KBM-7 (cell line): Measurements from ENCODE around the gene TLR3.

Source experiments
- DNase-seq: peaks from one replicate; pipeline ENCODE4 v3.0.0-alpha.2; 2015
- in situ Hi-C: fragments of 300-500 bp; cut with MboI; formaldehyde crosslinking; loops from 2 replicates; pipeline ENCODE4 v1.14.3; 2020; ENCODE audit warnings: low sequenced_read_pairs, low pct_unique_long_range_greater_than_20kb, mixed read lengths

TLR3 gene

GRCh38 chr4:186097386-186097785 lies 28.4 kb downstream of the TLR3 start:
- no peak for DNase-seq

GRCh38 chr4:186102931-186103330 lies 34.0 kb downstream of the TLR3 start:
- no peak for DNase-seq
- in situ Hi-C loops, result no loop called here

More at GRCh38 chr4:186097386-186097785, 28.4 kb downstream of the TLR3 start:
- in situ Hi-C loops, result no loop called here

- DNase-seq, result peak; percentile 62
- in situ Hi-C loops, result no loop called here
Observed at GRCh38 chr4:186104114-186104889, 35.3 kb downstream of the TLR3 start, which contains the start of gene FAM149A. TSS of gene FAM149A (plus strand) at chr4:186104704.

GRCh38 chr4:186104890-186105646 lies 36.1 kb downstream of the TLR3 start:
- no peak for DNase-seq
- in situ Hi-C loops, result no loop called here

GRCh38 chr4:186105647-186106321 lies 36.8 kb downstream of the TLR3 start:
- in situ Hi-C loops, result no loop called here
- DNase-seq, result peak; percentile 28

- in situ Hi-C loops, result no loop called here
- DNase-seq, result no peak
Observed at GRCh38 chr4:186107947-186108346, 39.0 kb downstream of the TLR3 start.

GRCh38 chr4:186108391-186108790 lies 39.4 kb downstream of the TLR3 start:
- in situ Hi-C loops, result no loop called here
- no peak for DNase-seq

GRCh38 chr4:186109245-186109644 lies 40.3 kb downstream of the TLR3 start:
- in situ Hi-C loops, result no loop called here
- DNase-seq, result no peak

- in situ Hi-C loops, result no loop called here
- no peak for DNase-seq
Observed at GRCh38 chr4:186116697-186117096, 47.7 kb downstream of the TLR3 start.

GRCh38 chr4:186118582-186118981 lies 49.6 kb downstream of the TLR3 start:
- no peak for DNase-seq
- in situ Hi-C loops, result no loop called here

GRCh38 chr4:186121057-186121456 lies 52.1 kb downstream of the TLR3 start:
- no peak for DNase-seq
- in situ Hi-C loops, result no loop called here

- in situ Hi-C loops, result no loop called here
- DNase-seq, result no peak
Observed at GRCh38 chr4:186128842-186129241, 59.9 kb downstream of the TLR3 start.

GRCh38 chr4:186131935-186132334 lies 63.0 kb downstream of the TLR3 start:
- no peak for DNase-seq
- in situ Hi-C loops, result no loop called here

- DNase-seq, result no peak
- in situ Hi-C loops, result no loop called here
Observed at GRCh38 chr4:186132577-186133242, 63.8 kb downstream of the TLR3 start.

GRCh38 chr4:186134257-186134656 lies 65.3 kb downstream of the TLR3 start:
- in situ Hi-C loops, result no loop called here
- peak; percentile 20 for DNase-seq

GRCh38 chr4:186134861-186135260 lies 65.9 kb downstream of the TLR3 start:
- in situ Hi-C loops, result no loop called here
- no peak for DNase-seq

- in situ Hi-C loops, result no loop called here
- DNase-seq, result peak; percentile 54
Observed at GRCh38 chr4:186137196-186137794, 68.3 kb downstream of the TLR3 start.
